GM10266 (cell line): ENCODE data around the gene UIMC1.

ENCODE experiments used
- DNase-seq: peaks from one replicate; pipeline ENCODE4 v3.0.0; 2012; ENCODE audit errors: extremely low spot score
- TF ChIP-seq, protein P1 (sequence below): IDR thresholded peaks from 2 replicates; pipeline ENCODE4 v1.5.1; 2012; ENCODE audit warnings: mild to moderate bottlenecking, low read depth; ENCODE audit not compliant: control insufficient read depth, insufficient read depth; ENCODE audit errors: missing control alignments

The UIMC1 gene

DNA sequence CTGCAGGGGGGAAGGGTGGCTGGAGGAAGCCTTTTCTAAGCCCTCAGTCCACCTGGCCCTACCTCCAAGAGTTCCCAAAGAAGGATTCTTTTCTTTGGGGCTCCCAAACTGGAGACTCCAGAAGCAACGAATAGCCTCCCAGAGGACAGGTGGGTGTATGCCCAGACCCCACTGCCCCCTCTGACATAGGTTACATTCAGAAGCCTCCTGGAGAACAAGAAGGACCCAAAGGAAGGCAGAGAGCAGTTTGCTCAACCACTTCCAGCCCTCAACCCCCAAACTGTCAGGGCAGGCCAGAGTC is 117.8 kb downstream of the UIMC1 start:
- TF ChIP-seq, protein P1, sequence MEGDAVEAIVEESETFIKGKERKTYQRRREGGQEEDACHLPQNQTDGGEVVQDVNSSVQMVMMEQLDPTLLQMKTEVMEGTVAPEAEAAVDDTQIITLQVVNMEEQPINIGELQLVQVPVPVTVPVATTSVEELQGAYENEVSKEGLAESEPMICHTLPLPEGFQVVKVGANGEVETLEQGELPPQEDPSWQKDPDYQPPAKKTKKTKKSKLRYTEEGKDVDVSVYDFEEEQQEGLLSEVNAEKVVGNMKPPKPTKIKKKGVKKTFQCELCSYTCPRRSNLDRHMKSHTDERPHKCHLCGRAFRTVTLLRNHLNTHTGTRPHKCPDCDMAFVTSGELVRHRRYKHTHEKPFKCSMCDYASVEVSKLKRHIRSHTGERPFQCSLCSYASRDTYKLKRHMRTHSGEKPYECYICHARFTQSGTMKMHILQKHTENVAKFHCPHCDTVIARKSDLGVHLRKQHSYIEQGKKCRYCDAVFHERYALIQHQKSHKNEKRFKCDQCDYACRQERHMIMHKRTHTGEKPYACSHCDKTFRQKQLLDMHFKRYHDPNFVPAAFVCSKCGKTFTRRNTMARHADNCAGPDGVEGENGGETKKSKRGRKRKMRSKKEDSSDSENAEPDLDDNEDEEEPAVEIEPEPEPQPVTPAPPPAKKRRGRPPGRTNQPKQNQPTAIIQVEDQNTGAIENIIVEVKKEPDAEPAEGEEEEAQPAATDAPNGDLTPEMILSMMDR: no peak
- no peak for DNase-seq

GRCh38 chr5:176888016-176888864 is 118.3 kb downstream of the UIMC1 start:
- TF ChIP-seq, protein P1: no peak
- DNase-seq: no peak

- no peak for DNase-seq
- TF ChIP-seq, protein P1: no peak
Measured at GRCh38 chr5:176887252-176887849, 119.2 kb downstream of the UIMC1 start.

GRCh38 chr5:176886336-176887251 is 120.0 kb downstream of the UIMC1 start:
- DNase-seq: no peak
- TF ChIP-seq, protein P1: no peak

DNA sequence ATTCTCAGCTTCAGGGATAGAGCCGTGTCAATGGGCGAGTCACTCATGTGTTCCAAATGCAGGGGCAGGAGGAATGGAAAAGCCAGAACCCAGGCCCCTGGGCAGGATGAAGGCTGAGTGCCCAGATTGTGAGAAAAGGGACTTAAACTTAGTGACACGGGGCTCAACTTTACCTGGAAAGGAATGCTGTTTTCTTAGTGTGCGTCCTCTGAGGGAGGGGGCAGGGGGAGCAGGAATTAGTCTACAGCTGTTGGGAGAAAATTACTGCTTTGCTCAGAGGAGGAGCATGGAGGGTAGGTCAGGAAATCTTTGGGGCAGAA is 122.0 kb downstream of the UIMC1 start:
- no peak for DNase-seq
- TF ChIP-seq, protein P1: no peak

GRCh38 chr5:176883700-176884570 is 122.6 kb downstream of the UIMC1 start:
- DNase-seq: no peak
- TF ChIP-seq, protein P1: no peak
